ENCODE results near the gene MYBPC3. TPM values are rescaled to one million over a fixed set of nuclear protein-coding genes. Genes with fewer than 3 reads are reported as not detected.

The MYBPC3 gene
- polyA plus RNA-seq, 10 donors: 0.05 to 1.3 (median 0.29) TPM

Other genes with a start within 250 kb of the MYBPC3 start
- gene ARFGAP2, start 175.8 kb downstream of the MYBPC3 start, polyA plus RNA-seq (ENCODE audit: insufficient read length in 10 of 10): 10 to 100 TPM; 54.1 to 88.7 (median 65.4) TPM
- gene PACSIN3, start 166.3 kb downstream of the MYBPC3 start, polyA plus RNA-seq (ENCODE audit: insufficient read length in 10 of 10): 100 to 1,000 TPM; 108 to 215 (median 190) TPM
- gene DDB2, start 137.7 kb downstream of the MYBPC3 start, polyA plus RNA-seq (ENCODE audit: insufficient read length in 10 of 10): 10 to 100 TPM; 10.8 to 16.7 (median 12.4) TPM
- gene ACP2, start 103.9 kb downstream of the MYBPC3 start, polyA plus RNA-seq (ENCODE audit: insufficient read length in 10 of 10): 10 to 100 TPM; 17.0 to 30.9 (median 24.6) TPM
- 10 to 100 TPM; 12.6 to 21.7 (median 15.0) TPM for gene NR1H3, start 94.7 kb downstream of the MYBPC3 start, polyA plus RNA-seq (ENCODE audit: insufficient read length in 10 of 10)
- gene MADD, start 82.6 kb downstream of the MYBPC3 start, polyA plus RNA-seq (ENCODE audit: insufficient read length in 10 of 10): 10 to 100 TPM; 23.9 to 33.1 (median 29.8) TPM
- gene SPI1, start 25.8 kb upstream of the MYBPC3 start, polyA plus RNA-seq (ENCODE audit: insufficient read length in 10 of 10): 1 to 10 TPM; 4.4 to 8.0 (median 5.4) TPM
- gene SLC39A13, start 55.9 kb upstream of the MYBPC3 start, polyA plus RNA-seq (ENCODE audit: insufficient read length in 10 of 10): 10 to 100 TPM; 27.0 to 48.6 (median 35.3) TPM
- 100 to 1,000 TPM; 106 to 147 (median 120) TPM for gene PSMC3, start 73.7 kb upstream of the MYBPC3 start, polyA plus RNA-seq (ENCODE audit: insufficient read length in 10 of 10)
- 100 to 1,000 TPM in 1 of 10 donors, 10 to 100 TPM in 9; 60.8 to 101 (median 78.6) TPM for gene RAPSN, start 96.4 kb upstream of the MYBPC3 start, polyA plus RNA-seq (ENCODE audit: insufficient read length in 10 of 10)
- gene CELF1, start 200.4 kb upstream of the MYBPC3 start, polyA plus RNA-seq (ENCODE audit: insufficient read length in 10 of 10): 10 to 100 TPM; 46.6 to 93.3 (median 69.1) TPM
- gene PTPMT1, start 212.9 kb upstream of the MYBPC3 start, polyA plus RNA-seq (ENCODE audit: insufficient read length in 10 of 10): 10 to 100 TPM; 20.4 to 35.8 (median 26.0) TPM
- gene KBTBD4, start 226.3 kb upstream of the MYBPC3 start, polyA plus RNA-seq (ENCODE audit: insufficient read length in 10 of 10): 10 to 100 TPM; 11.2 to 14.5 (median 13.4) TPM
- gene NDUFS3, start 226.4 kb upstream of the MYBPC3 start, polyA plus RNA-seq (ENCODE audit: insufficient read length in 10 of 10): 10 to 100 TPM; 88.1 to 95.3 (median 90.8) TPM
- gene FAM180B, start 234.0 kb upstream of the MYBPC3 start, polyA plus RNA-seq (ENCODE audit: insufficient read length in 10 of 10): 1 to 10 TPM; 1.2 to 4.1 (median 2.7) TPM
- 10 to 100 TPM in 2 of 10 donors, 1 to 10 TPM in 8; 4.3 to 13.2 (median 7.7) TPM for gene C1QTNF4, start 241.7 kb upstream of the MYBPC3 start, polyA plus RNA-seq (ENCODE audit: insufficient read length in 10 of 10)

Measured in muscle of back (tissue), 10 donors.